Measurements from ENCODE around the gene UPK3BL1.
"Not testable (repeated sequence)": the region's sequence is repeated elsewhere in the genome, so short reads cannot be mapped to it uniquely, and the experiment has no call there.

- TF ChIP-seq, protein P1, sequence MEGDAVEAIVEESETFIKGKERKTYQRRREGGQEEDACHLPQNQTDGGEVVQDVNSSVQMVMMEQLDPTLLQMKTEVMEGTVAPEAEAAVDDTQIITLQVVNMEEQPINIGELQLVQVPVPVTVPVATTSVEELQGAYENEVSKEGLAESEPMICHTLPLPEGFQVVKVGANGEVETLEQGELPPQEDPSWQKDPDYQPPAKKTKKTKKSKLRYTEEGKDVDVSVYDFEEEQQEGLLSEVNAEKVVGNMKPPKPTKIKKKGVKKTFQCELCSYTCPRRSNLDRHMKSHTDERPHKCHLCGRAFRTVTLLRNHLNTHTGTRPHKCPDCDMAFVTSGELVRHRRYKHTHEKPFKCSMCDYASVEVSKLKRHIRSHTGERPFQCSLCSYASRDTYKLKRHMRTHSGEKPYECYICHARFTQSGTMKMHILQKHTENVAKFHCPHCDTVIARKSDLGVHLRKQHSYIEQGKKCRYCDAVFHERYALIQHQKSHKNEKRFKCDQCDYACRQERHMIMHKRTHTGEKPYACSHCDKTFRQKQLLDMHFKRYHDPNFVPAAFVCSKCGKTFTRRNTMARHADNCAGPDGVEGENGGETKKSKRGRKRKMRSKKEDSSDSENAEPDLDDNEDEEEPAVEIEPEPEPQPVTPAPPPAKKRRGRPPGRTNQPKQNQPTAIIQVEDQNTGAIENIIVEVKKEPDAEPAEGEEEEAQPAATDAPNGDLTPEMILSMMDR (IDR thresholded peaks at IDR 0.05) = not testable (repeated sequence)
- not testable (repeated sequence) for TF ChIP-seq EZH2 (IDR thresholded peaks at IDR 0.05; ENCODE audit: borderline replicate concordance, insufficient read depth, low read depth, low read length, poor library complexity, severe bottlenecking)
These were observed 40.0 kb upstream of the UPK3BL1 start for GRCh38 chr7:102682560-102682959.
